HG03378 (cell line): ENCODE results near the gene ZNF223.
A peak's percentile ranks its signal among the peaks of the same experiment; 100 is the strongest.

ENCODE experiments used
- ATAC-seq: cut with Tn5 transposase; IDR thresholded peaks from one replicate; pipeline ENCODE4 v1.9.1; 2021; ENCODE audit warnings: mild to moderate bottlenecking, moderate library complexity; ENCODE audit not compliant: unreplicated experiment

ZNF223 gene

DNA sequence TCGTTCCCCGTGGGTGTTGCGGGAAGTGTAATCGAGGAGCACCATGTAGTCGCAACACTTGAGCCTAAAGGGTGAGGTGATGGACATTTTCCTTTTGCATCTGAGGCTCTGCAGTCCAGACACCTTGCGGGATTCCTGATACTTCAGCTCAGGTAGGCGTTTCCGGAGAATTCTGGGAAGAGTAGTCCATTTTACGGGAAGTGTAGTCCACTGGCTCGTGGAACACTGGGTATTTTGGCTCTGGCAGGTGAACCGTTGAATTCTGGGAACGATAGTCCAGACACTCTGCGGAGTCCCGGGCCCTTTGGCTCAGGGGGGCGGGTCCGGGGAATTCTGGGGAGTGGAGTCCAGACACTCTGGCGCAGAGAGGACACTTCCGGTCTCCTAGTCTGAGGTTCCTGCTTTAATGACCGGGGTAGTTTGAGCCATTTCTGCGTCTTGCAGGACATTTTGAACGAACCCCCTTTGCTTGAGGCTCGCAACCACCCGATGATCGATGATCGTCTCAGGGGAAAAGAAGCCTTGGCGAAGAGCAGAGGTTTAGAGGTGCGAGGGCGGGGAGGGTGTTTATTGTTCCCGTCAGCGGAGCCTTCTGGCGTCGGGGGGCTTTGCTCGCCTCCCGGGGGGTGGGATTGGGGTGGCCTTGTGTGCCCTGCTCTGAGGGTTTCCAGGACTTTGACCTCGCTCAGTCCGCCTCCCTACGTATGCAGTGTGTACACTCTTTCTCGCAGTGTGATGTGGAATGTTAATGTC is at the start of gene ZNF223:
ZNF223 (plus strand) TSS at position 387 of the 753 bp plus-strand sequence. CDS start 3,141 bp downstream, outside the sequence.
- ATAC-seq, result peak; percentile 56

DNA sequence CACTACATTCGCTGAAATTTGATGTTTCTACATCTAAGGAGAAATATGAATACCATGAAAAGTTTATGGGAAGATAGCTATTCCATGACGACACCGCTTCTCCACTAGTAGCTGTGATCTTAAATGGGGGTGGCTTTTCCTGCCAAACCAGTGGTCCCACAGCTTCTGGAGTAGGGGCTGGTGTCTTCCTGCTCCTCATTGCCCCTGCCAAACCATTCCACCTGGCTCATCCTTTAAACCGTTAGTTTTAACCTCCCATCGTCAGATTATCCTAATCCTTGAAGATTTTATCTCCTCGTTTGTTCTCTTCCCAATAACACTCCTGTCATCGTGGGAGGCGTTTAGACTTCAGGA is 49.6 kb upstream of the ZNF223 start:
- no peak for ATAC-seq

DNA sequence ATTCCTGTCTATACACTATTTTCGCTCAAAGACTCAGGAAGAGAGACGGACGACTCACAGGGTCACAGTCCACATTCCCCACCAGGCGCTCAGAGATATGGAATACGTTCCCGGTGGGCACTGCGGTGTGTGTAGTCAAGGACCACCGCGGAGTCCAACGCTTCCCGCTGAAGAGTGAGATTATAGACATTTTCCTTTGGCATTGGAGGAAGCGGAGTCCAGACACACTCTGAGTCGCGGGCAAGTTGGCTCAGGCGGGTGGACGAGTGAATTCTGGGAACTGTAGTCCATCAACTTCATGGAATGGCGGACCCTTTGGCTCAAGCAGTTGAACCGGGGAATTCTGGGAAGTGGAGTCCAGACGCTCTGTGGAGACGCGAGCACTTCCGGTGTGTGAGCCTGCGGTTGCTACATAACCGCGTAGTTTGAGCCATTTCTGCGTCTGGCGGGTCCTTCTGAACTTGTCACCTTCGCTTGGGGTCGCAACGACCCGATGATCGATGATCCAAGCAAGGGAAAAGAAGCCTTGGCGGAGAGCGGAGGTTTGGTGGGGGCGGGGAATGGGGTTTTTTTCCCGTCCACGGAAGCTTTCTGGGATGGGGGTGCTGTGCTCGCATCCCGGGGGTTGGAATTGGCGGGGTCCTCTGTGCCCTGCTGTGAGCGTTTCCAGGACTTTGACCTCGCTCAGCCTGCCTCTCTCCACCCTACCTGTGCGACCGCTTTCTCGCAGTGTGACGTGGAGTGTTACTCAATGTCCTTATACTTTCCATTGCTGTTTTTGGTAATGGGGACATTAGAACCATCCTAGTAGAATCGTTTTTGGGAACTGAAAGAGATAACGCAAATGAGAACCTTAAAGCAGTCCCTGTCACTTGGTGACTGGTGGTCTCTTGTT is 49.0 kb upstream of the ZNF223 start, which contains the start of gene ZNF230:
ZNF230 (plus strand) TSS at position 392 of the 895 bp plus-strand sequence. CDS start 4,122 bp downstream, outside the sequence.
- ATAC-seq, result peak; percentile 86

DNA sequence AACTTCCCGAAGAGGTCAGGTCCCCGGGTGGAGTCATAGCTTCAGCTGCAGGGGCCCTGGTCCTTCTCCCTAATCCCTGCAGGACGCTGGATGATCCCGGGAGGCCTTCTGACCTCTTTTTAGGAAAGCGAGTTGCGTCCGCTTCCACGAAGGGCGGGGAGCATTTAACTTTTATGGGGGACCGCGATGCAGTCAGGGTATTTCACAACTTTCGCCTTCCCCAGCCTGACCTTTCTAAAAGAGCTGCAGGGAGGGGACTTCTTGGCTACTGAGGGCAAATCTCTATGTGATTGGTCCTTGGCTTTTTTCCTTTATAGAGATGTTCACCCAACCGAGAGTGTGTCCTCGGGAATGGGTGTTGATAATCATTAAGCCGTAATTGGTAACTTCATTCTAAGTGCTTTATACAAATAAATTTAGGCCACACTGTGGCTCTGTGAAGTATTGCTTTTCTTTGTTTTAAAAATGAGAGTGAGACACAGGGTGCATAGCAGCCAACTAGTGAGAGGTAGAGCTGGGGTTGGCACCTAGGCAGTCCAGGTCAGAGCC is 48.3 kb upstream of the ZNF223 start:
- ATAC-seq, result peak; percentile 32

DNA sequence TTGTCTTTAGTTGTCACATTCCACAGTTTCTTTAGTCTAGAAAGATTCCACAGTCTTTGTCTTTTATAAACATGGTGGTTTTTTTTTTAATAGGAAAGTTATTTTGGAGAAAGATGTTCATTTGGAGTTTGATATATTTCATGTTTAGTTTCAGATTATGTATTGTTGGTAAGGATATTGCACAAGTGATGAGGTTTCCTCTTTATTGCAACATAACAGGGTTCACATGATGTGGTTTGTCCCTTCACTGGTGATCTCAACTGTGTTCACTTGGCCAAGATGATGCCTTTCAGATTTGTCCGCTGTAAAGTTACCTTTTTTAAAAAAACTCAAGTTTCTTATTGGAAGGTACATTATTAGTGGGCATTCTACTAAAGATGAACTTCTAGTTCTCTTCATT is 45.9 kb upstream of the ZNF223 start:
- no peak for ATAC-seq

DNA sequence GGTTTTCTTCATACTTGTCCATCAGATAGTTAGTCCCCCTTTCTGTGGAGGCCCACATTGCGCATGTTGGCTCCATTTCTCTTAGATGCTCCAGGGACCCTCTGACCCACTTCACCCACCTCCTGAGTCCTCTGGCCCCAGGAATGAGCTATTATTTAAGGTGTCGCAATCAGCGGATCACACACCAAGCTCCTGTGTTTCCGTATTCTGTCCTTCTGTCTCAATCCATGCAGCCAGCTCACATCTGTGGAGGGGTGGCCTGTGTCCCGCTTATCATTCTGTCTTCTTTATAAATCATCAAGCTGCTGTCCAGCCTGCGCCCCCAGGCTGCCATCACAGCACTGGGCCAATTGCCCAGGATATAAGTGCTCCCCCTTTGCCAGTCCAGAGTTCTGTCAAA is 44.4 kb upstream of the ZNF223 start:
- ATAC-seq, result no peak

DNA sequence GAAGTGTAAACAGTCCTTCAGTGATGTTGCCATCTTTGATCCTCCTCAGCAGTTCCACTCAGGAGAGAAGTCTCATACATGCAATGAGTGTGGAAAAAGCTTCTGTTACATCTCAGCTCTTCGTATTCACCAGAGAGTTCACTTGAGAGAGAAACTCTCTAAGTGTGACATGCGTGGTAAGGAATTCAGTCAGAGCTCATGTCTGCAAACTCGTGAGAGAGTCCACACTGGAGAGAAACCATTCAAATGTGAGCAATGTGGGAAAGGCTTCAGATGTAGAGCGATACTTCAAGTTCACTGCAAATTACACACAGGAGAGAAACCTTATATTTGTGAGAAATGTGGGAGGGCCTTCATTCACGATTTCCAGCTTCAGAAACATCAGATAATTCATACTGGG is 41.4 kb upstream of the ZNF223 start:
- no peak for ATAC-seq

- ATAC-seq, result no peak
Measured at GRCh38 chr19:44019498-44019897, 32.3 kb upstream of the ZNF223 start.

DNA sequence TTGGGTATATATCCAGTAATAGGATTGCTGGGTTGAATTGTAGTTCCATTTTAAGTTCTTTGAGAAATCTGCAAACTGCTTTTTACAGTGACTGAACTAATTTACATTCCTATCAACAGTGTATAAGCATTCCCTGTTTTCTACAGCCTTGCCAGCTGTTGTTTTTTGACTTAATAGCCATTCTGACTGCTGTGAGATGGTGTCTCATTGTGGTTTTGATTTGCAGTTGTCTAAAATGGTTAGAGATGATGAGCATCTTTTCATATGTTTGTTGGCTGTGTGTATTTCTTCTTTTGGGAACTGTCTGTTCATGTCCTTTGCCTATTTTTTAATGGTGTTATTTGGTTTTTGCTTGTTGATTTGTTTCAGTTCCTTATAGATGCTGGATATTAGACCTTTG is 30.6 kb upstream of the ZNF223 start:
- ATAC-seq, result no peak

DNA sequence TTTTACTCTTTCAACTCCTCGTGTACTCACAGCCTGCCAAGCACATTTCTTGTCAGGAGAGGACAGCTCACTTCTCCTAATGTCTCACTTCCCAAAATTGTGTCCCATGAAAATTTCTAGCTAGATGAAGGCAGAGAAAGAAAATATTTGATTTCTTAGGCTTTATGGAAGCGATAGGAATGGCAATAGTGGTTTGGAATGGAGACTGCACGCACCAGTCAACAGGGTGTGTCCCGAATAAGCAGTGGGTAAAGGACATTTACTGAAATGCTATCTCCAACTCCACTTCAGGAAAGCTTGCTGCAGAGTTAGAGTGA is 27.0 kb upstream of the ZNF223 start:
- ATAC-seq, result no peak

- ATAC-seq, result peak; percentile 89
Measured at GRCh38 chr19:44025217-44025936, 26.5 kb upstream of the ZNF223 start, which contains the start of gene ZNF222. ZNF222 (plus strand) TSS chr19:44025379; CDS start chr19:44025437, 58 bp downstream.

DNA sequence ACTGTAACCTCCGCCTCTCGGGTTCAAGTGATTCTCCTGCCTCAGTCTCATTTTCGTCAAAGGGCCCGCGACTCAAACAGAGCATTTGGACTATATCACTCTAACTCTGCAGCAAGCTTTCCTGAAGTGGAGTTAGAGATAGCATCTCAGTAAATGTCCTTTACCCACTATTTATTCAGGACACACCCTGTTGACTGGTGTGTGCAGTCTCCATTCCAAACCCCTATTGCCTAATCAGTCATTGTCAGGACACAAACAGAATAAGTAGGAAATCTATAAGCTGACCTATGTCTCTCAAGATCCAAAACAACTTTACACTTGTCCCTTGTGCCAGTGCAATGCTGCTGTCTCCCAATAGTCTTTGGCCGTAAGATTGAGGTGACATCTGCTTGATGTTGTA is 25.2 kb upstream of the ZNF223 start:
- ATAC-seq, result no peak

DNA sequence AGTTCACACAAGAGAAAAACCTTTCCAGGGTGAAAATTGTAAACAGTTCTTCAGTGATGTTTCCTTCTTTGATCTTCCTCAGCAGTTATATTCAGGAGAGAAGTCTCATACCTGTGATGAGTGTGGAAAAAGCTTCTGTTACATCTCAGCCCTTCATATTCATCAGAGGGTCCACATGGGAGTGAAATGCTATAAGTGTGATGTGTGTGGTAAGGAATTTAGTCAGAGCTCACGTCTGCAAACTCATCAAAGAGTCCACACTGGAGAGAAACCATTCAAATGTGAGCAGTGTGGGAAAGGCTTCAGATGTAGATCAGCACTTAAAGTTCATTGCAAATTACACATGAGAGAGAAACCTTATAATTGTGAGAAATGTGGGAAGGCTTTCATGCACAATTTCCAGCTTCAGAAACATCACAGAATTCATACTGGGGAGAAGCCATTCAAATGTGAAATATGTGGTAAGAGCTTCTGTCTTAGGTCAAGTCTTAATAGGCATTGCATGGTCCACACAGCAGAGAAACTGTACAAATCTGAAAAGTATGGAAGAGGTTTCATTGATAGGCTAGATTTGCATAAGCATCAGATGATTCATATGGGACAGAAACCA is 19.7 kb upstream of the ZNF223 start:
- no peak for ATAC-seq

DNA sequence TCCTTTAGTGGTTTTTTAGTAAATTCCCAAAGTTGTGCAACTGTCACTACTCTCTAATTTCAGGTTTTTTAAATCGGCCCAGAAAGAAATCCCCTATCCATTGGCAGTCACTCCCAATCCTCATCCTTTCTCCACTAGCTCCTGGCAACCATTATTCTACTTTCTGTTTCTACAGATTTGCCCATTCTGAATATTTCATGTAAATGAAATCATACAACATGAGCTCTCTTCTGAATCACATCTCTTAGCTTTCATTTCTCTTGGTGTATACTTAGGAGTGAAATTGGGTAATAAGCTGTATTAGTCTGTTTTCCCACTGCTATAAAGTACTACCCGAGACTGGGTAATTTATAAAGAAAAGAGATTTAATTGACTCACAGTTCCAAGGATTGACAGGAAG is 9.7 kb upstream of the ZNF223 start:
- no peak for ATAC-seq

- peak; percentile 9 for ATAC-seq
Measured at GRCh38 chr19:44050740-44051649, 841 bp upstream of the ZNF223 start.

- no peak for ATAC-seq
Measured at GRCh38 chr19:44055870-44056269, 4.0 kb downstream of the ZNF223 start.

DNA sequence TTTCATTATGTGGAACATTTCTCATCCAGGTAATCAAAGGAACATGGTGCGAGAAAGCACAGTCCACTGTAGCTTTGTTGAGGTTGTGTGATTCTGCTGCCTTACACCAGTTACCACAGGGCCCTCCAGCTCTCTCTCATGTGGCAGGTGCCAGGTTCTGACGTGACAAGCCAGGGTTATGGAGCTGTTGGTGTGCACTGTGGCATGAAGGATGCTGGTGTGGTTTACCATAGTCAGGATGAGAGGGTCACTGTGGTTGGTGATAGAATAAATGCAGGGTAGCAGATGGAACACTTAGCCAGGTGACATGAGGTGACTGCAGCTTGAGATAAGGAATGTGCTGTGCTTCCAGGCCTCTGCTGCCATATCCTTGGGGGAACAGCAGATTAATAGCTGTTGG is 7.4 kb downstream of the ZNF223 start:
- no peak for ATAC-seq

DNA sequence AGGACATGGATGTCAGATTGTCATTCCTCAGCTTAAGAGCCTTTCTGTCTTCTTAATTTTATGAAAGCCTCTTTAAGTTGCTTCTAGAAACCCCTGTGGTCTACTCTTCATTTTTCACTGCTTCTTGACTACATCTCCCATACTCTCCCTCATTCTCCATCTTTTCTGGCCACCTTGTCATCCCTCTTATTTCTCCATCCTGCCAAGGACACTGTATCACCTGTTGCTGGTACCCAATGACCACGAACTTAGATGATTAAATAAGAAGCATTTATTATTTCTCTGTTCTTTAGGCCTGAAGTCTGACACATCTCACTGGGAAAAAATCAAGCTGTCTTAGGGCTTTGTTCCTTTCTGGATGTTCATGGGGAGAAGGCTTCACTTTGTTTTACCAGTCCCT is 9.2 kb downstream of the ZNF223 start:
- no peak for ATAC-seq

DNA sequence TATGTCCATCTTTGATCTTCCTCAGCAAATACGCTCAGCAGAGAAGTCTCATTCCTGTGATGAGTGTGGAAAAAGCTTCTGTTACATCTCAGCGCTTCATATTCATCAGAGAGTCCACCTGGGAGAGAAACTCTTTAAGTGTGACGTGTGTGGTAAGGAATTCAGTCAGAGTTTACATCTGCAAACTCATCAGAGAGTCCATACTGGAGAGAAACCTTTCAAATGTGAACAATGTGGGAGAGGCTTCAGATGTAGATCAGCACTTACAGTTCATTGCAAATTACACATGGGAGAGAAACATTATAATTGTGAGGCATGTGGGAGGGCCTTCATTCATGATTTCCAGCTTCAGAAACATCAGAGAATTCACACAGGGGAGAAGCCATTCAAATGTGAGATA is 14.5 kb downstream of the ZNF223 start:
- no peak for ATAC-seq

- no peak for ATAC-seq
Measured at GRCh38 chr19:44069415-44069814, 17.6 kb downstream of the ZNF223 start.
